ENCODE data around the gene ASIC5. TPM values are rescaled to one million over a fixed set of nuclear protein-coding genes. Genes with fewer than 3 reads are reported as not detected.

Gene ASIC5
- total and polyA plus RNA-seq, 3 experiments from 2014 or later: not detected

GRCh38 chr4:155794589-155795236 is 71.4 kb downstream of the ASIC5 start:
- POLR2A ChIA-PET: no interaction called here
- Histone ChIP-seq H3K27me3 (ENCODE audit: insufficient read depth, low read length, poor library complexity, severe bottlenecking) (no peaks in the 10 kb centered on the region), H3K4me3 (ENCODE audit: low read length) (no peak overlapping the region), H3K27ac (ENCODE audit: low read depth, low read length) (no peak overlapping the region), H3K4me1 (ENCODE audit: insufficient read depth, low read length) (no peaks in the 10 kb centered on the region), H3K36me3 (ENCODE audit: insufficient read depth, low read length) (no peaks in the 10 kb centered on the region), H3K9me3 (ENCODE audit: low read length) (no peaks in the 10 kb centered on the region)
- Mint-ChIP-seq H3K9me3 (no peaks in the 10 kb centered on the region), H3K27ac (no peak overlapping the region), H3K27me3 (no peaks in the 10 kb centered on the region), H3K4me3 (no peak overlapping the region), H3K4me1 (no peaks in the 10 kb centered on the region), H3K36me3 (no peaks in the 10 kb centered on the region)
- DNase-seq: no peak
- CTCF ChIA-PET: no interaction called here

- Mint-ChIP-seq H3K4me1 (peaks cover 0 to 3% (median 2%) of the 10 kb centered on the region in 3 donors), H3K9me3 (no peaks in the 10 kb centered on the region), H3K27ac (no peak overlapping the region), H3K27me3 (no peaks in the 10 kb centered on the region), H3K4me3 (no peak overlapping the region), H3K36me3 (no peaks in the 10 kb centered on the region)
- CTCF ChIA-PET: no interaction called here
- POLR2A ChIA-PET: no interaction called here
- DNase-seq: no peak
- Histone ChIP-seq H3K4me3 (ENCODE audit: low read length) (no peak overlapping the region), H3K9me3 (ENCODE audit: low read length) (no peaks in the 10 kb centered on the region), H3K27me3 (ENCODE audit: insufficient read depth, low read length, poor library complexity, severe bottlenecking) (no peaks in the 10 kb centered on the region), H3K27ac (ENCODE audit: low read depth, low read length) (no peak overlapping the region), H3K36me3 (ENCODE audit: insufficient read depth, low read length) (no peaks in the 10 kb centered on the region), H3K4me1 (ENCODE audit: insufficient read depth, low read length) (no peaks in the 10 kb centered on the region)
These were observed 76.1 kb downstream of the ASIC5 start for GRCh38 chr4:155789982-155790381.

GRCh38 chr4:155789391-155789790 is 76.7 kb downstream of the ASIC5 start:
- Mint-ChIP-seq H3K9me3 (no peaks in the 10 kb centered on the region), H3K4me1 (peaks cover 0 to 3% (median 2%) of the 10 kb centered on the region in 3 donors), H3K4me3 (no peak overlapping the region), H3K36me3 (no peaks in the 10 kb centered on the region), H3K27me3 (no peaks in the 10 kb centered on the region), H3K27ac (no peak overlapping the region)
- no peak for DNase-seq
- POLR2A ChIA-PET: no interaction called here
- Histone ChIP-seq H3K4me3 (ENCODE audit: low read length) (no peak overlapping the region), H3K9me3 (ENCODE audit: low read length) (no peaks in the 10 kb centered on the region), H3K27ac (ENCODE audit: low read depth, low read length) (no peak overlapping the region), H3K4me1 (ENCODE audit: insufficient read depth, low read length) (no peaks in the 10 kb centered on the region), H3K36me3 (ENCODE audit: insufficient read depth, low read length) (no peaks in the 10 kb centered on the region), H3K27me3 (ENCODE audit: insufficient read depth, low read length, poor library complexity, severe bottlenecking) (no peaks in the 10 kb centered on the region)
- CTCF ChIA-PET: no interaction called here

GRCh38 chr4:155787113-155787710 is 78.9 kb downstream of the ASIC5 start:
- H3K9me3 ChIP-seq (ENCODE audit: low read length): no peaks in the 10 kb centered on the region
- H3K27ac ChIP-seq (ENCODE audit: low read depth, low read length): no peak overlapping the region
- no peak overlapping the region for H3K4me3 Mint-ChIP-seq
- no peaks in the 10 kb centered on the region for H3K9me3 Mint-ChIP-seq
- H3K27me3 Mint-ChIP-seq: peaks cover 0 to 4% of the 10 kb centered on the region in 2 donors
- no peak overlapping the region for H3K27ac Mint-ChIP-seq
- peaks cover 0 to 3% (median 2%) of the 10 kb centered on the region in 3 donors for H3K4me1 Mint-ChIP-seq
- no peaks in the 10 kb centered on the region for H3K36me3 Mint-ChIP-seq
- ChIA-PET POLR2A (no interaction called here), CTCF (interaction anchor here (1.1 to 1.3 kb wide), 2 partner anchors 102 to 344 kb away, joined by 3 read pairs; no protein-coding TSS in a partner anchor)
- H3K4me1 ChIP-seq (ENCODE audit: insufficient read depth, low read length): no peaks in the 10 kb centered on the region
- peak in 1 of 5 donors; percentile 11 for DNase-seq
- no peaks in the 10 kb centered on the region for H3K27me3 ChIP-seq (ENCODE audit: insufficient read depth, low read length, poor library complexity, severe bottlenecking)
- no peak overlapping the region for H3K4me3 ChIP-seq (ENCODE audit: low read length)
- no peaks in the 10 kb centered on the region for H3K36me3 ChIP-seq (ENCODE audit: insufficient read depth, low read length)

DNA sequence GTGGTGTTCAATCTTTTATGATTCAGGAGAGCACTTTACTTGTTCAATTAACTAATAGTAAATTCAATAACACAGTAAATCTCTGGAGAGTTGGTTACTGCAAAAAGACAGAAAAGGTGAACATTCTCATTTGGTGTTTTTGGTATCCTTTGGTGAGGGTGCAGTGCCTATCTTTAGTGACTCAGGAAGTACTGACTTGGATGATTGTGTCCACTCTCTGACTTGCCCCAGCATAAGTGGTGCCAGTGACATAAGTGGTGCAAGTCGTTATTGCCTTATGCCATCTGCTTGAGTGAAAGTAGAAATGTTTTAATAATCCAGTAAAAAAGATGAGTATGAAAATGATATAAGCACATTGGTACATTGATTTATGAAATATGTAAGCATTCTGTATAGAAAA is 80.2 kb downstream of the ASIC5 start:
- H3K27me3 Mint-ChIP-seq: peaks cover 0 to 4% of the 10 kb centered on the region in 2 donors
- ChIA-PET POLR2A (no interaction called here), CTCF (interaction anchor here (1.1 kb wide), 1 partner anchor 100 kb away, joined by 3 read pairs; no protein-coding TSS in a partner anchor)
- H3K4me1 Mint-ChIP-seq: peaks cover 0 to 3% (median 2%) of the 10 kb centered on the region in 3 donors
- H3K4me3 Mint-ChIP-seq: no peak overlapping the region
- no peak overlapping the region for H3K27ac Mint-ChIP-seq
- Histone ChIP-seq H3K4me3 (ENCODE audit: low read length) (no peak overlapping the region), H3K27ac (ENCODE audit: low read depth, low read length) (no peak overlapping the region), H3K36me3 (ENCODE audit: insufficient read depth, low read length) (no peaks in the 10 kb centered on the region), H3K9me3 (ENCODE audit: low read length) (no peaks in the 10 kb centered on the region), H3K4me1 (ENCODE audit: insufficient read depth, low read length) (no peaks in the 10 kb centered on the region), H3K27me3 (ENCODE audit: insufficient read depth, low read length, poor library complexity, severe bottlenecking) (no peaks in the 10 kb centered on the region)
- H3K36me3 Mint-ChIP-seq: no peaks in the 10 kb centered on the region
- no peaks in the 10 kb centered on the region for H3K9me3 Mint-ChIP-seq
- DNase-seq: no peak

DNA sequence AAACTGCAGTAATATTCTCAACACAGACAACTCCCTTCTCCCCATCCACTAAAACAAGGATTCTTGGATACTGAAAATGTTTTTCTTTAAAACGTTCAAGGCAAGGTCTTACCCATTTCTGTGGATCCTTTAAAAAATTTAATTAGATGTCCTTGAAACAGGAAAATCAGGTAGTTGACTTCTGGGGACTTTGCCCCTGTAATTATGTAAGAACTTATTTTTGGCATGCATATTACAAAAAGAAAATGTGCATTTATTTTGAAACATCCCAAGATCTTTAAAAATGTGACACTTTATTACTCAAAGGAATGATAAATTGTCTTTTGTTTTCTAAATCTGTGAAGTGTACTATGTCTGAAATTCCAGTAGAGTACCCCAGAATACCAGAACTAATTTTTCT is 81.4 kb downstream of the ASIC5 start:
- H3K4me1 Mint-ChIP-seq: peaks cover 0 to 3% (median 2%) of the 10 kb centered on the region in 3 donors
- no peak overlapping the region for H3K4me3 ChIP-seq (ENCODE audit: low read length)
- H3K27me3 Mint-ChIP-seq: peaks cover 0 to 4% of the 10 kb centered on the region in 2 donors
- no peaks in the 10 kb centered on the region for H3K9me3 Mint-ChIP-seq
- no peaks in the 10 kb centered on the region for H3K36me3 Mint-ChIP-seq
- no peaks in the 10 kb centered on the region for H3K27me3 ChIP-seq (ENCODE audit: insufficient read depth, low read length, poor library complexity, severe bottlenecking)
- no peak overlapping the region for H3K4me3 Mint-ChIP-seq
- POLR2A ChIA-PET: no interaction called here
- no peak overlapping the region for H3K27ac Mint-ChIP-seq
- H3K27ac ChIP-seq (ENCODE audit: low read depth, low read length): no peak overlapping the region
- H3K4me1 ChIP-seq (ENCODE audit: insufficient read depth, low read length): no peaks in the 10 kb centered on the region
- DNase-seq: no peak
- CTCF ChIA-PET: no interaction called here
- no peaks in the 10 kb centered on the region for H3K36me3 ChIP-seq (ENCODE audit: insufficient read depth, low read length)
- no peaks in the 10 kb centered on the region for H3K9me3 ChIP-seq (ENCODE audit: low read length)

- ChIA-PET POLR2A (no interaction called here), CTCF (no interaction called here)
- Mint-ChIP-seq H3K9me3 (no peaks in the 10 kb centered on the region), H3K36me3 (no peaks in the 10 kb centered on the region), H3K27ac (no peak overlapping the region), H3K4me3 (no peak overlapping the region), H3K27me3 (peaks cover 0 to 4% of the 10 kb centered on the region in 2 donors), H3K4me1 (no peaks in the 10 kb centered on the region)
- no peaks in the 10 kb centered on the region for H3K9me3 ChIP-seq (ENCODE audit: low read length)
- DNase-seq: no peak
- H3K27ac ChIP-seq (ENCODE audit: low read depth, low read length): no peak overlapping the region
- no peaks in the 10 kb centered on the region for H3K27me3 ChIP-seq (ENCODE audit: insufficient read depth, low read length, poor library complexity, severe bottlenecking)
- no peak overlapping the region for H3K4me3 ChIP-seq (ENCODE audit: low read length)
- no peaks in the 10 kb centered on the region for H3K4me1 ChIP-seq (ENCODE audit: insufficient read depth, low read length)
- no peaks in the 10 kb centered on the region for H3K36me3 ChIP-seq (ENCODE audit: insufficient read depth, low read length)
These were observed 84.7 kb downstream of the ASIC5 start for GRCh38 chr4:155781249-155781831.

- Histone ChIP-seq H3K4me3 (ENCODE audit: low read length) (no peak overlapping the region), H3K9me3 (ENCODE audit: low read length) (no peaks in the 10 kb centered on the region), H3K27ac (ENCODE audit: low read depth, low read length) (no peak overlapping the region), H3K36me3 (ENCODE audit: insufficient read depth, low read length) (no peaks in the 10 kb centered on the region), H3K27me3 (ENCODE audit: insufficient read depth, low read length, poor library complexity, severe bottlenecking) (no peaks in the 10 kb centered on the region), H3K4me1 (ENCODE audit: insufficient read depth, low read length) (no peaks in the 10 kb centered on the region)
- POLR2A ChIA-PET: no interaction called here
- no peak overlapping the region for H3K4me3 Mint-ChIP-seq
- H3K36me3 Mint-ChIP-seq: no peaks in the 10 kb centered on the region
- H3K9me3 Mint-ChIP-seq: no peaks in the 10 kb centered on the region
- no peak overlapping the region for H3K27ac Mint-ChIP-seq
- DNase-seq: no peak
- CTCF ChIA-PET: no interaction called here
- H3K27me3 Mint-ChIP-seq: peaks cover 0 to 4% of the 10 kb centered on the region in 2 donors
- no peaks in the 10 kb centered on the region for H3K4me1 Mint-ChIP-seq
These were observed 85.3 kb downstream of the ASIC5 start for GRCh38 chr4:155780775-155781174.

All from CD8-positive, alpha-beta memory T cell (primary cell).